Effector memory CD8-positive, alpha-beta T cell (primary cell): ENCODE results near the gene HS6ST2.
"Not testable (repeated sequence)": the region's sequence is repeated elsewhere in the genome, so short reads cannot be mapped to it uniquely, and the experiment has no call there.

Experiments
- ATAC-seq: fragments of 150-1000 bp; cut with Tn5 transposase; replicated peaks from 2 replicates; pipeline ENCODE4 v1.10.0; 2021; ENCODE audit warnings: mild to moderate bottlenecking, moderate library complexity
- DNase-seq, 3 experiments: peaks; one replicate each; pipeline ENCODE4 v3.0.0; 2021
- H3K27ac Mint-ChIP-seq, 2 donors: one replicate each; pipeline ENCODE4 v1.8.0; 2022; ENCODE audit warnings: mild to moderate bottlenecking in 2 of 2, mixed read lengths in 2 of 2, moderate library complexity in 2 of 2
- H3K27me3 Mint-ChIP-seq, 2 donors: one replicate each; pipeline ENCODE4 v1.8.0; 2022; ENCODE audit warnings: mixed read lengths in 2 of 2
- H3K36me3 Mint-ChIP-seq: one replicate; pipeline ENCODE4 v1.8.0; 2022; ENCODE audit warnings: mild to moderate bottlenecking, moderate library complexity, mixed read lengths; ENCODE audit not compliant: insufficient read depth
- H3K4me1 Mint-ChIP-seq, 2 donors: one replicate each; pipeline ENCODE4 v1.8.0; 2022; ENCODE audit warnings: low read depth in 2 of 2, mixed read lengths in 2 of 2
- H3K4me3 Mint-ChIP-seq, 2 donors: one replicate each; pipeline ENCODE4 v1.8.0; 2022; ENCODE audit warnings: mild to moderate bottlenecking in 2 of 2, mixed read lengths in 2 of 2, moderate library complexity in 2 of 2
- H3K9me3 Mint-ChIP-seq, 2 donors: one replicate each; pipeline ENCODE4 v1.8.0; 2022; ENCODE audit warnings: mixed read lengths in 2 of 2

HS6ST2 gene

DNA sequence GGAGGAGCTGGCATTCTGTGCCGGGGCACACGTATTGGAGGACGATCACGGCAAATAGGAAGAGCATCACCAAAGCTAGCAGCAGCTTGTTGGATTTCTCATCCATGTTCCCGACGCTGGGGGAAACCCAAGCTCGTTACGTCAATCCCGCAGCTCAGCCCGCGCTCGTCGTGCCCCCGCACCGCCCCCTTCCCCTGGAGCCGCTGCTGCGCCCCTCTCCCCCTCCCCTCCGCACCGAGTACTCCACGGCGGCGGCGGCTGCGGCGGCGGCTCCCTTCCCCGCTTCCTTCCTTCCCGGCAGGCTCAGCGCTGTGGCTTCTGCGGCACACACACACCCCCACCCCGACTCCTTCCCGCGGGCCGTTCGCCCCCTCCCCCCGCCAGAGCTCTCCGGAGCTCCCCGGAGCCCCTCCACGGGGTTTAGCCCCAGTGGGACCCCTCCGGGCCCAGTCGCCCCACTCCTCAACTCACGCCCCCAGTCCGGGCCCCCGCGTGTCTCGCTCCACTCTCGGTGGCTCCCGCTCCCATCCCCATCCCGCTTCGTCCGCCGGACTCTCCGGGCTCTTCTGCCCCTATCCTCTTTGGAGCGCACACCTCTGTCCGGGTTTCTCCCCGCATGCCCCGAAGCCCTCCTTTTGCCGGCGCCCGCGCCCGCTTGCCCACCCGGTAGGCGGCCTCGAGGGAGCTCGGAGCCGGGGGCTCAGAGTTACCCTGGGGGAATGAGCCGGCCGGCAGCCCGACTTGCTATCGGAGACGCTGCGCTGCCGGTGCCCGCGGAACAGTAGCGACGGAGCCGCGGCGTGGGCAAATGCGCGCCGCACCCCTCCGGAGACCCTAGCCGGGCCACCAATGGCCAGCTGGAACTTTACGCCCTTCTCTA is 978 bp downstream of the HS6ST2 start:
- peaks cover 3 to 5% of the 10 kb centered on the region in 2 donors for H3K4me1 Mint-ChIP-seq
- H3K9me3 Mint-ChIP-seq: no peaks in the 10 kb centered on the region
- ATAC-seq: peak; percentile 58
- DNase-seq: peak in 1 of 3 experiments; percentile 1
- H3K27me3 Mint-ChIP-seq: peaks cover 11 to 26% of the 10 kb centered on the region in 2 donors
- H3K36me3 Mint-ChIP-seq: no peaks in the 10 kb centered on the region
- H3K4me3 Mint-ChIP-seq: peak overlapping the region; percentile 60 to 67
- peak overlapping the region in 1 of 2 donors; percentile 44 for H3K27ac Mint-ChIP-seq

DNA sequence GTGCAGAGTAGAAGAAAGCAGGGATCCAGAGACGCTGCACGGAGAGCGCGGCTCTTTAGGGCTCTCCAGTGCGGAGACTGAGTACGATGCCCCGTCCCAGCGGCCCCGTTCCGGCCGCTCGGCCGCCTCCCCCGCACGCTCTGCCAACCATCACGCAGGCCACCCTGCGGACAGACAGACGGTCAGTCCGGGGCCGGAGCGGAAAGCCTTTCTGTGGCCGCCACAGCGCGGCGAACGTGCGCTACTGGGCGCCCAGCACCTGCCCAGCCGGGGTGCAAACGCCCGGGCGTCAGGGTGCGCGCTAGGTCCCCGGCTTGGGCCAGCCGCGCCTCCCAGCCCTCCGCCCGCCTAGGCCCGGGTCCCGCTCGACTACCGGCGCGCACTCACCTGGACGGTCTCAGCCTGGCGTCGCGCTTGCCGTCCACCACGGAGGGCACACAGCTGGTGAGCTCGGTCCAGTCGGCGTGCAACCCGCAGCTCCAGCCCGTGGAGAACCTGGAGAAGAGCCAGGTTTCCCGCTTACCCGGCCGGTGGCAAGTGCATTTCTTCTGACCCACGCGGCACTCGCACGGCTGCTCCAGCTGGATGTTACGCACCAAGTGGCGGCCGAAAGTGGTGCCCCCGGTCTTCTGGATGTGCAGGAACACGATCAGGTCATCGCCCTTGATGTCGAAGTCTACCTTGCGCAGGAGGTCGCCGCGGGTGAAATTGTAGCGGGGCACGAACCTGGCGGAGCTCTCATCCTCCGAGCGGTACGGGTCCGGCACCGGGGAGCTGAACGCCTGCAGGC is 1.8 kb downstream of the HS6ST2 start:
- Mint-ChIP-seq H3K4me3 (peak overlapping the region; percentile 68), H3K27ac (no peak overlapping the region), H3K27me3 (peaks cover 11 to 26% of the 10 kb centered on the region in 2 donors), H3K4me1 (peaks cover 3 to 5% of the 10 kb centered on the region in 2 donors), H3K9me3 (no peaks in the 10 kb centered on the region), H3K36me3 (no peaks in the 10 kb centered on the region)
- no peak for DNase-seq
- no peak for ATAC-seq

DNA sequence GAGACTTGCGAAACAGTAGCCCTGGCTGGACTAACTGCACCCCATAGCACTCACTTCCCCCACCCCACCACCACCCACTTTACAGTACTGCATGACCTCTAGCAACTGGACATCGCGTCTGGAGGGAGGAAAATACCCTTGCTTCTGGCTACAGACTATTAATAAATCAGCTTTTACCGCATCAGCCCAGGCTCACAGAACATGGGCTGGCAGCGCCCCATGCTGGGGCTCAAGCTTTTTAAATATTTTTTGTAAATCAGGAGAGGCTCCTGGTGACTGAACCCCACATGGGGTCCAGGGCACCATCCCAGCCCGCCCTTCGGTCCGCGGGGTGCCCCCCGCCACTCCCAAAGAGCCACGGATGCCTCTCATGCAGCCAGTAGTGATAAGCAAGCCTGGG is 2.7 kb downstream of the HS6ST2 start:
- Mint-ChIP-seq H3K4me1 (peaks cover 3 to 5% of the 10 kb centered on the region in 2 donors), H3K36me3 (no peaks in the 10 kb centered on the region), H3K27me3 (peaks cover 11 to 26% of the 10 kb centered on the region in 2 donors), H3K27ac (no peak overlapping the region), H3K9me3 (no peaks in the 10 kb centered on the region), H3K4me3 (peak overlapping the region; percentile 68)
- ATAC-seq (no peak), DNase-seq (no peak)

DNA sequence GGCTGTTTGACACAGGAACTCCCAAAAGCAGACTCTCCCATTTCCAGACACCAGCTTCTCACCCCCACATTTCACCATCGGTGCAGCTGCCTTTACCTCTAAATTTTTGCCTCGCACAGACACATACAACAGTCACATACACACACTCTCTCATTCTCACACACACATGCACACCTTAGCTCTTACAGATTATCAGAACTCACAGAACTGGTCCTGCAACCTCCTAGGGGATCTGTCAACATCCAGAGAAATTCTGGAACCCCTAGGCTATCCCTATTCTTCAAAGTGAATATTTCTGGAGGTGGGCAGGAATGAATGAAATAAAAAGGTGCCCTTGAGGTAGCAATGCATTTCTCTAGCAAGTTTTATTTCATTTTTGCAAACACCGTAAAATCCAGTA is 4.1 kb downstream of the HS6ST2 start:
- Mint-ChIP-seq H3K27ac (no peak overlapping the region), H3K27me3 (peaks cover 11 to 26% of the 10 kb centered on the region in 2 donors), H3K36me3 (no peaks in the 10 kb centered on the region), H3K4me3 (no peak overlapping the region), H3K4me1 (peaks cover 3 to 5% of the 10 kb centered on the region in 2 donors), H3K9me3 (no peaks in the 10 kb centered on the region)
- DNase-seq (no peak), ATAC-seq (no peak)

- Mint-ChIP-seq H3K27ac (no peak overlapping the region), H3K36me3 (no peaks in the 10 kb centered on the region), H3K4me1 (peaks cover 3 to 5% of the 10 kb centered on the region in 2 donors), H3K4me3 (no peak overlapping the region), H3K27me3 (peaks cover 11 to 19% of the 10 kb centered on the region in 2 donors), H3K9me3 (no peaks in the 10 kb centered on the region)
- DNase-seq: no peak
- ATAC-seq: no peak
Observed at GRCh38 chrX:132953354-132953753, 5.1 kb downstream of the HS6ST2 start.

GRCh38 chrX:132948648-132949260 is 9.7 kb downstream of the HS6ST2 start:
- H3K27me3 Mint-ChIP-seq: peaks cover 0 to 6% of the 10 kb centered on the region in 2 donors
- H3K36me3 Mint-ChIP-seq: no peaks in the 10 kb centered on the region
- ATAC-seq (no peak), DNase-seq (no peak)
- no peak overlapping the region for H3K27ac Mint-ChIP-seq
- H3K4me3 Mint-ChIP-seq: no peak overlapping the region
- no peaks in the 10 kb centered on the region for H3K4me1 Mint-ChIP-seq
- H3K9me3 Mint-ChIP-seq: no peaks in the 10 kb centered on the region

- not testable (repeated sequence) for H3K36me3 Mint-ChIP-seq, H3K27ac Mint-ChIP-seq, DNase-seq, ATAC-seq, H3K9me3 Mint-ChIP-seq, H3K4me3 Mint-ChIP-seq, H3K27me3 Mint-ChIP-seq, H3K4me1 Mint-ChIP-seq
Observed at GRCh38 chrX:132945055-132945599, 13.3 kb downstream of the HS6ST2 start.

DNA sequence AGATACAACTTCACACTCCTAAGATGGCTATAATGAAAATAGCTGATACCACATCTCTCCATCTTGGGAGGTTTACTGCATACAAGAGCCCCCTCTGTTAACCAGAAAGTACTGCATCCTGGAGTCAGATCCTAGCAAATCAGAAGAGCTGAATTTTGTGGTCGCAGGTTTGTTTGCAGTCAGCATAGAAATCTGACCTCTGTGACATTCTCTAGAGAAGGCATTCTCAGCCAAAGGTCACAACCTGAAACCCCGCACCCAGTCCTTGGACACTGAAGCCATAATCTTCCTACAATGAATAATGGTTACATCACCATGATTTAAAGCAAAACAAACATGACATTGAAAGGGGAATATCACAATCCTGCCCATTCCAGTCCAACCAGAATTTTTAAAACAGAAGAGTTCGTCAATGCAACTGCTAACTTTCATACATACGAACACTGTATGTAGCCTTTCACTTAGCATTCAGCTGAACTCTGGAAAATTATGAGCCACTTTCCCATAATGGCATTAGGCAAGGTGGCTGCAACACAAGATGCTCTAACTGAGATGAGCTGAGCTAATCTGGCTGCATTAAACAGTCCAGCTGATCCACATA is 17.6 kb downstream of the HS6ST2 start:
- Mint-ChIP-seq H3K4me1 (no peaks in the 10 kb centered on the region), H3K27me3 (no peaks in the 10 kb centered on the region), H3K27ac (no peak overlapping the region), H3K4me3 (no peak overlapping the region), H3K9me3 (no peaks in the 10 kb centered on the region), H3K36me3 (no peaks in the 10 kb centered on the region)
- ATAC-seq (no peak), DNase-seq (no peak)

- Mint-ChIP-seq H3K4me1 (no peaks in the 10 kb centered on the region), H3K27me3 (no peaks in the 10 kb centered on the region), H3K36me3 (no peaks in the 10 kb centered on the region), H3K9me3 (no peaks in the 10 kb centered on the region), H3K4me3 (no peak overlapping the region), H3K27ac (no peak overlapping the region)
- ATAC-seq: no peak
- DNase-seq: no peak
Observed at GRCh38 chrX:132933170-132933569, 25.3 kb downstream of the HS6ST2 start.

DNA sequence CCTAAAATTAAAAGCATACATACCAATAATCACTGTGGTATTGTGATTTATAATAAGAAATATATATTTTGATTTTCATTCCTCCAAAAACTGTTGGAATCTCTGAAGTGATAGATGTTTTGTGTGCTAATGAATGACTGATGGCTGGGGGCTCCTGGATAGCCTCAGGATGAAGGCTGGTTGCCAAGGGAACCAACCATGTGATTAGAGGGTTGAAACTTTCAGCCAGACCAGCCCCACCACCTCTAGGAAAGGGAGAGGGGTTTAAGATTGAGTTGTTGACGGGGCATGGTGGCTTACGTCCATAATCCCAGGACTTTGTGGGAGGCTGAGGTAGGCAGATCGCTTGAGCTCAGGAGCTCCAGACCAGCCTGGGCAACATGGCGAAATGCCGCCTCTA is 34.0 kb downstream of the HS6ST2 start:
- H3K4me3 Mint-ChIP-seq: no peak overlapping the region

GRCh38 chrX:132918523-132918922 is 39.9 kb downstream of the HS6ST2 start:
- H3K9me3 Mint-ChIP-seq: no peaks in the 10 kb centered on the region
- ATAC-seq (no peak), DNase-seq (no peak)
- H3K36me3 Mint-ChIP-seq: no peaks in the 10 kb centered on the region
- no peak overlapping the region for H3K4me3 Mint-ChIP-seq
- H3K27me3 Mint-ChIP-seq: peaks cover 0 to 4% of the 10 kb centered on the region in 2 donors
- no peak overlapping the region for H3K27ac Mint-ChIP-seq
- no peaks in the 10 kb centered on the region for H3K4me1 Mint-ChIP-seq

More for the DNA sequence above, 34.0 kb downstream of the HS6ST2 start:
- ATAC-seq (no peak), DNase-seq (no peak)
- no peak overlapping the region for H3K27ac Mint-ChIP-seq
- no peaks in the 10 kb centered on the region for H3K9me3 Mint-ChIP-seq
- no peaks in the 10 kb centered on the region for H3K4me1 Mint-ChIP-seq
- H3K27me3 Mint-ChIP-seq: peaks cover 7 to 12% of the 10 kb centered on the region in 2 donors
- H3K36me3 Mint-ChIP-seq: no peaks in the 10 kb centered on the region

DNA sequence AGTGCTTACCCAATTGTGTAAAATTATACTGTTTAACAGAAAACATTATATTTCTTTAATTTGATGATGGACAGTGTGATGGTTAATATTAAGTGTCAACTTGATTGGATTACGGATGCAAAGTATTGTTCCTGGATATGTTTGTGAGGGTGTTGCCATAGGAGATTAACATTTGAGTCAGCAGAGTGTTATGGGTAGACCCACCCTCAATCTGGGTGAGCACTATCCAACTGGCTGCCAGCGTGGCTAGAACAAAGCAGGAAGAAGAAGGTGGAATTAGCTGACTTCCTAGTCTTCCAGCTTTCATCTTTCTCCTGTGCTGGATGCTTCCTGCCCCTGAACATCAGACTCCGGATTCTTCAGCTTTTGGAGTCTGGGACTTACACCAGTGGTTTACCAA is 42.1 kb downstream of the HS6ST2 start:
- H3K4me1 Mint-ChIP-seq: no peaks in the 10 kb centered on the region
- no peak overlapping the region for H3K4me3 Mint-ChIP-seq
- no peaks in the 10 kb centered on the region for H3K9me3 Mint-ChIP-seq
- peaks cover 15 to 17% of the 10 kb centered on the region in 2 donors for H3K27me3 Mint-ChIP-seq
- ATAC-seq (no peak), DNase-seq (no peak)
- H3K27ac Mint-ChIP-seq: no peak overlapping the region
- H3K36me3 Mint-ChIP-seq: no peaks in the 10 kb centered on the region

DNA sequence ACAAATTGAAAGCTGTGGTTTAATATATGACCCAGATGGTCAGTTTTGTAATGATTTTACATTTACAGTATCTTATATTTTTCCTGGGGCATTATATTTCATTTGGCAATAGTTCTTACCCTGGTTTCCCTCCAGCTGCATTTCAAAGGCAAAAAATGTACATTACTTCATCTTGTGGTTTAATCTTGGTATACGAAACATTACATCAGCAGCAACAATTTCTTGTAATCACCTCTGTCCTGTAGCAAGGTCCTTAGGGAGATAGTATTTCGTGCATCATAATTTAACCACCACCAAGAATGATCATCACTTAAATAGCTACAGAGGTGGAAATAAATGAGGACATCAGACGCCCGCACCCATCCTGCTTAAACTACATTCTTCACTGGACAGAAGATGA is 48.8 kb downstream of the HS6ST2 start:
- ATAC-seq: no peak

More for the DNA sequence above, 48.8 kb downstream of the HS6ST2 start:
- Mint-ChIP-seq H3K9me3 (no peaks in the 10 kb centered on the region), H3K36me3 (no peaks in the 10 kb centered on the region), H3K4me3 (no peak overlapping the region), H3K27ac (no peak overlapping the region), H3K4me1 (no peaks in the 10 kb centered on the region), H3K27me3 (peaks cover 15 to 17% of the 10 kb centered on the region in 2 donors)
- DNase-seq: no peak
